Brain microvascular endothelial cell (primary cell): Measurements from ENCODE around the gene JHY.

Experiments
- DNase-seq: peaks from one replicate; pipeline ENCODE4 v3.0.0-alpha.2; 2020
- H3K27ac ChIP-seq: fragments of 250-450 bp; sonication (Bioruptor Pico); 2 replicates; pipeline ENCODE4 v1.5.1; 2020; ENCODE audit warnings: mild to moderate bottlenecking, moderate library complexity
- H3K27me3 ChIP-seq: fragments of 250-450 bp; sonication (Bioruptor Pico); replicated peaks from 2 replicates; pipeline ENCODE4 v1.5.1; 2020; ENCODE audit warnings: mild to moderate bottlenecking
- H3K36me3 ChIP-seq: fragments of 250-450 bp; sonication (Bioruptor Pico); replicated peaks from 2 replicates; pipeline ENCODE4 v1.5.1; 2020; ENCODE audit warnings: mild to moderate bottlenecking
- H3K4me3 ChIP-seq: 2 replicates; pipeline ENCODE4 v1.5.1; 2011; ENCODE audit warnings: low read depth, mild to moderate bottlenecking, control low read depth, low read length, moderate library complexity
- in situ Hi-C: cut with HindIII; loops from 2 replicates; pipeline ENCODE4 v1.10.0; 2017; ENCODE audit warnings: low sequenced_read_pairs, low pct_ligation_motif_present
- TF ChIP-seq, protein P1 (sequence below): IDR thresholded peaks from 2 replicates; pipeline ENCODE4 v1.5.1; 2011; ENCODE audit warnings: low read depth, mild to moderate bottlenecking, moderate library complexity, low read length, control low read depth, inconsistent platforms; ENCODE audit errors: missing control alignments

The JHY gene

GRCh38 chr11:122863704-122864326, 18.7 kb upstream of the JHY start:
- Histone ChIP-seq H3K36me3 (no peaks in the 10 kb centered on the region), H3K4me3 (no peak overlapping the region), H3K27ac (no peak overlapping the region), H3K27me3 (no peaks in the 10 kb centered on the region)
- peak; percentile 64 for DNase-seq
- in situ Hi-C loops: no loop called here
- TF ChIP-seq, protein P1, sequence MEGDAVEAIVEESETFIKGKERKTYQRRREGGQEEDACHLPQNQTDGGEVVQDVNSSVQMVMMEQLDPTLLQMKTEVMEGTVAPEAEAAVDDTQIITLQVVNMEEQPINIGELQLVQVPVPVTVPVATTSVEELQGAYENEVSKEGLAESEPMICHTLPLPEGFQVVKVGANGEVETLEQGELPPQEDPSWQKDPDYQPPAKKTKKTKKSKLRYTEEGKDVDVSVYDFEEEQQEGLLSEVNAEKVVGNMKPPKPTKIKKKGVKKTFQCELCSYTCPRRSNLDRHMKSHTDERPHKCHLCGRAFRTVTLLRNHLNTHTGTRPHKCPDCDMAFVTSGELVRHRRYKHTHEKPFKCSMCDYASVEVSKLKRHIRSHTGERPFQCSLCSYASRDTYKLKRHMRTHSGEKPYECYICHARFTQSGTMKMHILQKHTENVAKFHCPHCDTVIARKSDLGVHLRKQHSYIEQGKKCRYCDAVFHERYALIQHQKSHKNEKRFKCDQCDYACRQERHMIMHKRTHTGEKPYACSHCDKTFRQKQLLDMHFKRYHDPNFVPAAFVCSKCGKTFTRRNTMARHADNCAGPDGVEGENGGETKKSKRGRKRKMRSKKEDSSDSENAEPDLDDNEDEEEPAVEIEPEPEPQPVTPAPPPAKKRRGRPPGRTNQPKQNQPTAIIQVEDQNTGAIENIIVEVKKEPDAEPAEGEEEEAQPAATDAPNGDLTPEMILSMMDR: peak; percentile 89

GRCh38 chr11:122864386-122865115, 18.0 kb upstream of the JHY start:
- Histone ChIP-seq H3K27ac (no peak overlapping the region), H3K36me3 (no peaks in the 10 kb centered on the region), H3K4me3 (no peak overlapping the region), H3K27me3 (no peaks in the 10 kb centered on the region)
- in situ Hi-C loops: no loop called here
- TF ChIP-seq, protein P1: no peak
- DNase-seq: no peak

DNA sequence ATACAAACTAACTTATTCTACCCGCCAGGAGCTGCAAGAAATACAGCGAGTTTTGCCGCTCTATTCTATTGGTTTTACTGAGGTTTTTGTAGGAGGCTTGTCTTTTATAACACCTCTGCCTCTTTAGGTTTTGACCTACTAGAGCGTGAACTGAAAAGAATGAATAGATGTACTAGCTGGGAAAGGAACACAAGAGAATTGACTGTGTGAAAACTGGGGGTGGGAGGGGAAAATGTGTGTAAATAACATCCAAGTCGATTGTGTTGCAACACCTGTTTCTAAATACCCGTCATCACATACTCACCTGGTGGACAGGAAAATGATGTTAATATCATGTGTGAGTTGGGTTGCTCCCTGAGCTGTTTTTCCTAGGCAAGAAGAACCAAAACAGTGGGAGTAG, 12.9 kb upstream of the JHY start:
- H3K27ac ChIP-seq: no peak overlapping the region
- in situ Hi-C loops: no loop called here
- no peaks in the 10 kb centered on the region for H3K27me3 ChIP-seq
- DNase-seq: no peak
- no peaks in the 10 kb centered on the region for H3K36me3 ChIP-seq
- no peak overlapping the region for H3K4me3 ChIP-seq
- TF ChIP-seq, protein P1: no peak

GRCh38 chr11:122871302-122871701, 11.3 kb upstream of the JHY start:
- Histone ChIP-seq H3K27me3 (no peaks in the 10 kb centered on the region), H3K36me3 (no peaks in the 10 kb centered on the region), H3K4me3 (no peak overlapping the region), H3K27ac (no peak overlapping the region)
- in situ Hi-C loops: no loop called here
- TF ChIP-seq, protein P1: no peak
- no peak for DNase-seq

DNA sequence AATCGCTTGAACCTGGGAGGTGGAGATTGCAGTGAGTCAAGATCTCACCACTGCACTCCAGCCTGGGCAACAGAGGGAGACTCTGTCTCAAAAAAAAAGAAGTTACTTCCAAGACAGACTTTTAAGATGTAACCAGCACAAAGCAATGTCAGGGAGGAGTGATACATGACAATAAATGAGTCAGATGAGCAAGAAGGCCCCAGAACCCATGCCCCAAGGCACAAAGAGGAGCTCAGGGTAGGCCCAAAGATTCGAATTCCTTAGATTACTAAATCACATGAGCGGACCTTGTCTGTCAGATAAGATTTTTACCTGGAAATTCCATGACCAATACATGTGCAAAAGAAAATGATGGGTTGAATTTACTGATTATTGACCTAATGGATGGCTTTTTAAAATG, 10.5 kb upstream of the JHY start:
- no peaks in the 10 kb centered on the region for H3K27me3 ChIP-seq
- in situ Hi-C loops: no loop called here

More for the DNA sequence above, 10.5 kb upstream of the JHY start:
- no peaks in the 10 kb centered on the region for H3K36me3 ChIP-seq
- no peak for DNase-seq
- TF ChIP-seq, protein P1: no peak
- H3K27ac ChIP-seq: no peak overlapping the region
- H3K4me3 ChIP-seq: no peak overlapping the region
